Activated naive CD8-positive, alpha-beta T cell treated with anti-CD3 and anti-CD28 coated beads, Interleukin-2, amount 50 U/mL, for 24 hours (primary cell): ENCODE results near the gene MRE11.

Source experiments
- ATAC-seq: fragments of 150-1000 bp; cut with Tn5 transposase; one replicate; pipeline ENCODE4 v1.10.0; 2021
- DNase-seq: peaks from one replicate; pipeline ENCODE4 v3.0.0; 2021
- H3K27ac Mint-ChIP-seq: one replicate; pipeline ENCODE4 v1.8.0; 2021; ENCODE audit warnings: mild to moderate bottlenecking, mixed read lengths
- H3K27me3 Mint-ChIP-seq: one replicate; pipeline ENCODE4 v1.8.0; 2021; ENCODE audit warnings: mixed read lengths
- H3K36me3 Mint-ChIP-seq: one replicate; pipeline ENCODE4 v1.8.0; 2021; ENCODE audit warnings: low read depth, mixed read lengths
- H3K4me1 Mint-ChIP-seq: one replicate; pipeline ENCODE4 v1.8.0; 2021; ENCODE audit warnings: mixed read lengths
- H3K4me3 Mint-ChIP-seq: one replicate; pipeline ENCODE4 v1.8.0; 2021; ENCODE audit warnings: mild to moderate bottlenecking, moderate library complexity, mixed read lengths
- H3K9me3 Mint-ChIP-seq: one replicate; pipeline ENCODE4 v1.8.0; 2021; ENCODE audit warnings: mixed read lengths

Gene MRE11

GRCh38 chr11:94472916-94473799 lies 20.5 kb downstream of the MRE11 start:
- H3K4me3 Mint-ChIP-seq: no peak overlapping the region
- peaks cover 48% of the 10 kb centered on the region for H3K36me3 Mint-ChIP-seq
- peak overlapping the region; percentile 17 for H3K27ac Mint-ChIP-seq
- no peaks in the 10 kb centered on the region for H3K9me3 Mint-ChIP-seq
- H3K4me1 Mint-ChIP-seq: peaks cover 23% of the 10 kb centered on the region
- DNase-seq (no peak), ATAC-seq (no peak)
- no peaks in the 10 kb centered on the region for H3K27me3 Mint-ChIP-seq

- no peak overlapping the region for H3K27ac Mint-ChIP-seq
- peak; percentile 65 for ATAC-seq
- H3K9me3 Mint-ChIP-seq: no peaks in the 10 kb centered on the region
- H3K27me3 Mint-ChIP-seq: no peaks in the 10 kb centered on the region
- H3K4me1 Mint-ChIP-seq: peaks cover 16% of the 10 kb centered on the region
- DNase-seq: no peak
- H3K4me3 Mint-ChIP-seq: no peak overlapping the region
- peaks cover 54% of the 10 kb centered on the region for H3K36me3 Mint-ChIP-seq
These were observed 24.2 kb downstream of the MRE11 start for GRCh38 chr11:94469416-94469815.

GRCh38 chr11:94459576-94459975 lies 34.1 kb downstream of the MRE11 start:
- Mint-ChIP-seq H3K27ac (no peak overlapping the region), H3K27me3 (no peaks in the 10 kb centered on the region), H3K36me3 (peaks cover 73% of the 10 kb centered on the region), H3K4me1 (no peaks in the 10 kb centered on the region), H3K4me3 (no peak overlapping the region), H3K9me3 (no peaks in the 10 kb centered on the region)
- DNase-seq (no peak), ATAC-seq (no peak)

GRCh38 chr11:94457118-94458029 lies 36.3 kb downstream of the MRE11 start:
- Mint-ChIP-seq H3K9me3 (no peaks in the 10 kb centered on the region), H3K36me3 (peaks cover 71% of the 10 kb centered on the region), H3K27ac (no peak overlapping the region), H3K4me1 (no peaks in the 10 kb centered on the region), H3K4me3 (no peak overlapping the region), H3K27me3 (no peaks in the 10 kb centered on the region)
- ATAC-seq (no peak), DNase-seq (no peak)

- DNase-seq (no peak), ATAC-seq (peak; percentile 20)
- no peaks in the 10 kb centered on the region for H3K4me1 Mint-ChIP-seq
- H3K27me3 Mint-ChIP-seq: no peaks in the 10 kb centered on the region
- peaks cover 58% of the 10 kb centered on the region for H3K36me3 Mint-ChIP-seq
- H3K4me3 Mint-ChIP-seq: no peak overlapping the region
- no peaks in the 10 kb centered on the region for H3K9me3 Mint-ChIP-seq
- no peak overlapping the region for H3K27ac Mint-ChIP-seq
These were observed 37.8 kb downstream of the MRE11 start for GRCh38 chr11:94455861-94456260.

- Mint-ChIP-seq H3K4me1 (no peaks in the 10 kb centered on the region), H3K27ac (no peak overlapping the region), H3K9me3 (no peaks in the 10 kb centered on the region), H3K36me3 (peaks cover 47% of the 10 kb centered on the region), H3K4me3 (no peak overlapping the region), H3K27me3 (no peaks in the 10 kb centered on the region)
- DNase-seq: no peak
- ATAC-seq: no peak
These were observed 39.3 kb downstream of the MRE11 start for GRCh38 chr11:94454301-94454700.

GRCh38 chr11:94452988-94453387 lies 40.7 kb downstream of the MRE11 start:
- DNase-seq (no peak), ATAC-seq (no peak)
- Mint-ChIP-seq H3K4me3 (no peak overlapping the region), H3K27ac (no peak overlapping the region), H3K27me3 (no peaks in the 10 kb centered on the region), H3K9me3 (no peaks in the 10 kb centered on the region), H3K4me1 (no peaks in the 10 kb centered on the region), H3K36me3 (peaks cover 44% of the 10 kb centered on the region)

GRCh38 chr11:94450048-94450447 lies 43.6 kb downstream of the MRE11 start:
- DNase-seq (no peak), ATAC-seq (no peak)
- Mint-ChIP-seq H3K27me3 (no peaks in the 10 kb centered on the region), H3K27ac (no peak overlapping the region), H3K4me1 (no peaks in the 10 kb centered on the region), H3K9me3 (no peaks in the 10 kb centered on the region), H3K36me3 (peaks cover 41% of the 10 kb centered on the region), H3K4me3 (no peak overlapping the region)

- Mint-ChIP-seq H3K4me3 (no peak overlapping the region), H3K36me3 (peaks cover 43% of the 10 kb centered on the region), H3K4me1 (no peaks in the 10 kb centered on the region), H3K27me3 (no peaks in the 10 kb centered on the region), H3K9me3 (no peaks in the 10 kb centered on the region), H3K27ac (no peak overlapping the region)
- DNase-seq (no peak), ATAC-seq (no peak)
These were observed 44.2 kb downstream of the MRE11 start for GRCh38 chr11:94449437-94449836.

- peaks cover 46% of the 10 kb centered on the region for H3K36me3 Mint-ChIP-seq
- no peak overlapping the region for H3K27ac Mint-ChIP-seq
- H3K4me1 Mint-ChIP-seq: no peaks in the 10 kb centered on the region
- H3K9me3 Mint-ChIP-seq: no peaks in the 10 kb centered on the region
- no peaks in the 10 kb centered on the region for H3K27me3 Mint-ChIP-seq
- no peak for DNase-seq
- ATAC-seq: no peak
- no peak overlapping the region for H3K4me3 Mint-ChIP-seq
These were observed 44.6 kb downstream of the MRE11 start for GRCh38 chr11:94449029-94449428.

- DNase-seq (no peak), ATAC-seq (no peak)
- Mint-ChIP-seq H3K27ac (no peak overlapping the region), H3K4me3 (no peak overlapping the region), H3K9me3 (no peaks in the 10 kb centered on the region), H3K27me3 (no peaks in the 10 kb centered on the region), H3K36me3 (peaks cover 43% of the 10 kb centered on the region), H3K4me1 (no peaks in the 10 kb centered on the region)
These were observed 46.5 kb downstream of the MRE11 start for GRCh38 chr11:94447149-94447548.

GRCh38 chr11:94445641-94446040 lies 48.0 kb downstream of the MRE11 start:
- Mint-ChIP-seq H3K4me1 (no peaks in the 10 kb centered on the region), H3K9me3 (no peaks in the 10 kb centered on the region), H3K36me3 (peaks cover 49% of the 10 kb centered on the region), H3K27me3 (no peaks in the 10 kb centered on the region), H3K4me3 (no peak overlapping the region), H3K27ac (no peak overlapping the region)
- no peak for ATAC-seq
- no peak for DNase-seq

GRCh38 chr11:94433049-94433448 lies 60.6 kb downstream of the MRE11 start:
- Mint-ChIP-seq H3K27me3 (no peaks in the 10 kb centered on the region), H3K9me3 (no peaks in the 10 kb centered on the region), H3K27ac (no peak overlapping the region), H3K4me1 (no peaks in the 10 kb centered on the region), H3K36me3 (peaks cover 68% of the 10 kb centered on the region), H3K4me3 (no peak overlapping the region)
- ATAC-seq: no peak
- no peak for DNase-seq

- ATAC-seq: no peak
- peaks cover 4% of the 10 kb centered on the region for H3K9me3 Mint-ChIP-seq
- H3K4me1 Mint-ChIP-seq: no peaks in the 10 kb centered on the region
- H3K27me3 Mint-ChIP-seq: no peaks in the 10 kb centered on the region
- H3K36me3 Mint-ChIP-seq: peaks cover 65% of the 10 kb centered on the region
- no peak overlapping the region for H3K27ac Mint-ChIP-seq
- DNase-seq: no peak
- H3K4me3 Mint-ChIP-seq: no peak overlapping the region
These were observed 69.0 kb downstream of the MRE11 start for GRCh38 chr11:94424662-94425061.

- H3K4me1 Mint-ChIP-seq: no peaks in the 10 kb centered on the region
- H3K36me3 Mint-ChIP-seq: peaks cover 62% of the 10 kb centered on the region
- peaks cover 4% of the 10 kb centered on the region for H3K9me3 Mint-ChIP-seq
- DNase-seq (no peak), ATAC-seq (no peak)
- H3K27me3 Mint-ChIP-seq: no peaks in the 10 kb centered on the region
- no peak overlapping the region for H3K27ac Mint-ChIP-seq
- H3K4me3 Mint-ChIP-seq: no peak overlapping the region
These were observed 69.6 kb downstream of the MRE11 start for GRCh38 chr11:94424011-94424410.
